Activated CD8-positive, alpha-beta memory T cell treated with anti-CD3 and anti-CD28 coated beads for 48 hours (primary cell): Measurements from ENCODE around the gene LYRM4.
A peak's percentile ranks its signal among the peaks of the same experiment; 100 is the strongest.

ENCODE experiments used
- DNase-seq, 3 experiments: peaks; one replicate each; pipeline ENCODE4 v3.0.0-alpha.2; 2020; ENCODE audit warnings: low read depth in 2 of 3, low spot score in 2 of 3

LYRM4 gene

GRCh38 chr6:5149159-5149704 lies 111.5 kb downstream of the LYRM4 start:
- no peak for DNase-seq

- no peak for DNase-seq
These were observed 114.4 kb downstream of the LYRM4 start for GRCh38 chr6:5146398-5146797.

DNA sequence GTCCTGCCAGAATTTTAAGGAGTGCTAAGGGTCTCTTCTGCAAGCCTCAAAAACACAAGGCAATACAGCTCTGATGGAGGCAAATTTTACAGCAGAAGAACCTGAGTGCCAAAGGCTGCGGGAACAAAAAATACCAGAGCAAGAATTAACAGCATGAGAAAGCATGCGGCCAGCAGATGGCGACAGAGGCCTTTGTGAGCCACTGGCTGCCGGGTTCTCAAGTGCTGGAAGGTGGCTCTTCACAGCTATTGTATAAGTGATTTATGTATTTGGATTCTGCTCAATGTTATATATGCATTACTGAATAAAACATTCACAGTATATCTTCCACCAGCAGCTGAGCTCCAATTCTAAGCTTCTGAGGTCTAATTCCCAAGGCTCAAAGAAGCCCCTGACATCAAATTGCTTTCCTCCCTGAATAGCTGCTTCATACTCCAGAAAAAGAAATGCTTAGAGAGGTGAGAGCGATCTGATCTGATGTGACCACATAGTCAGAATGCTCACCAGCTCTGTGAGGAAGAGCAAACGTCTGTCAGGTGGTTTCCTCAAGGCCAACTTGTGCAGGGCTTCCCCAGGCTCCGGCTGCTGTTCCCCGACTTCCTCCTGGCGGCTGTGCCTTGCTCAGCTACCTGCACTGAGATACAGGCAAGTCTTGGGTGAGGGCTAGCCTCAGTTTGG lies 117.0 kb downstream of the LYRM4 start:
- DNase-seq, result peak; percentile 32 to 72 (median 66)

- DNase-seq, result no peak
These were observed 117.8 kb downstream of the LYRM4 start for GRCh38 chr6:5142915-5143314.

- no peak for DNase-seq
These were observed 118.6 kb downstream of the LYRM4 start for GRCh38 chr6:5142131-5142530.

GRCh38 chr6:5141046-5141445 lies 119.7 kb downstream of the LYRM4 start:
- DNase-seq, result no peak

DNA sequence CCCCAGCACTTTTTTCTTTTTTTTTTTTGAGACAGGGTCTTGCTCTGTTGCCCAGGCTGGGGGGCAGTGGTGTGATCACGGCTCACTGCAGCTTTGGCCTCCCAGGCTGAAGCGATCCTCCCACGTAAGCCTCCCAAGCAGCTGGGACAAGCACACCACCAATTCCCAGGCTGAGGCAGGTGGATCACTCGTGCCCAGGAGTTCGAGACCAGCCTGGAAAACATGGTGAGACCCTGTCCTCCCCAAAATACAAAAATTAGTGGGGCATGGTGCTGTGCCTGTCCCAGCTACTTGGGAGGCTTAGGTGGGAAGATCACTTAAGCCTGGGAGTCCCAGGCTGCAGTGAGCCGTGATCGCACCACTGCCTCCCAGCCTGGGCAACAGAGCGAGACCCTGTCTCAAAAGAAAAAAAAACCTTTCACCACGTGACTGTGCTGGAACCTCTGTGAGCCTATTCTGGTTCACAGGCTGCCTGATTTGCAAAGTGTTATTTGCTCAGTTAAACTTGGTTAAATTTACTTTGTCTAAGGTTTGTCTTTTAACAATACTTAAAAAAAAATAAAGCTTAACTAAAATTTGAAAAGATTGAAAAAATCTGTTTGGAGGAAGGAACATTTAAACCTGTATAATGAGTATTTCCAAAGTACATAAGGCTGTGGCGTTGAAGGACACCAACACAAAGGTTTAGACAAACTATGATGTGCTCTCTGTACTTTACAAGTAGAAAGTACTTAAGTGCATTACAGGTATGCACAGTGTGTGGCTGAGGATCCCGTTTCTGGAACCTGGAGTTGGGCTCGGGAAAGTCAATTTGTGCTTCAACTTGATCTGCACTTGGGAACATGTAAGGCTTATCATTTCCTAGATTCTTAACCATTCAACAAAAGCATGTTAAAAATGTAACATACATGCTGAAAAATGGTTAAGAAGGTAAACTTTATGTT lies 120.7 kb downstream of the LYRM4 start:
- no peak for DNase-seq

DNA sequence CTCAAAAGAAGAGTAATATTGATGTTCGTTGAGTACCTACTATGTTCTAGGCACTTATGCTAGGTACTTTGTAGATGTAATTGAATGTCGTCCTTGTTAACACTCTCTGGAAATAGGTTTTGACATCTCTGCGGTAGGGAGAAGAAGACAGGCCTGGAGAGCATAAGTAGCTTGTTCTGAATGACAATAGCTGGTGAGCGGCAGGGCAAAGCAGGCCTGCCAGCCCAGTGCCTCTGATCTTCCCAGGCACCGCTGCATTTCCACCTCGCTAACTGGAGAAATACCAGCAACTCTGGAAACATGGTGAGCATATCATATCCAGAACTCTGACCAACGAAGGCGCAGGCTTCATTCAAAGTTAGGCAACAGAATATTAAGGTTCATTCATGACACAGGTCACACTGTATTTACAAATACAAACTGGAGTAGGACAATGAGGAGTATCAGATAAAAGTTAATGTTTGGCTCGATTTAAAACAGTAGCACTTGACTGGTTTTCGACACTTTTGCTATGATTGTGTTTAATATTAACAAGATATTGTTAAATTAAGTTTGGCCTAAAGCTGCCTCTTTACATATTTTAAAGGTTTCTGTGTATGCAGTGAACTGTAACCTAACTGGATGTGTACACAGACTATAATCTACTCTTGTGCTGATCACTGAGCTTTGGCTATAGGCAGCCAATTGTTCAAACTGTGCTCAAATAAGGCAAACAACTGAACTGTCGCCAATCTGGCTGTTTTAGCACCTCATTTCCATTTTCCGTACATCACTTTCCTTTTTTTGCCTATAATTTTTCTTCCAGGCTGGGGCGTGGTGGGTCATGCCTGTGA lies 121.5 kb downstream of the LYRM4 start:
- no peak for DNase-seq

DNA sequence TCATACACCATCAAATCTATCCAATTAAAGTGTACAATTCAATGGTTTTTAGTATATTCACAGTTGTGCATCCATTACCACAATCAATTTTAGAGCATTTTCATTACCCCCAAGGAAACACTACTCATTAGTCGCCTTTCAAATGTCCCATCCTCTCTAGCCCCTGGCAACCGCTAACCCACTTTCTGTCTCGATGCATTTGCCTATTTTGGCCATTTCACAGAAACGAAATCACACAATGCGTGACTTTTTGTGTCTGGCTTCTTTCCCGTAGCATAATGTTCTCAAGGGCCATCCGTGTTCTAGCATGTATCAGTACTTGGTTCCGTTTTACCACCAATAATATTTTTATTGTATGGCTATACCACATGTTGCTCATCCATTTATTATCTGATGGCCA lies 123.9 kb downstream of the LYRM4 start:
- no peak for DNase-seq

GRCh38 chr6:5135788-5136376 lies 124.9 kb downstream of the LYRM4 start:
- DNase-seq, result peak in 2 of 3 experiments; percentile 3 to 25

- DNase-seq, result no peak
These were observed 126.8 kb downstream of the LYRM4 start for GRCh38 chr6:5133943-5134342.

DNA sequence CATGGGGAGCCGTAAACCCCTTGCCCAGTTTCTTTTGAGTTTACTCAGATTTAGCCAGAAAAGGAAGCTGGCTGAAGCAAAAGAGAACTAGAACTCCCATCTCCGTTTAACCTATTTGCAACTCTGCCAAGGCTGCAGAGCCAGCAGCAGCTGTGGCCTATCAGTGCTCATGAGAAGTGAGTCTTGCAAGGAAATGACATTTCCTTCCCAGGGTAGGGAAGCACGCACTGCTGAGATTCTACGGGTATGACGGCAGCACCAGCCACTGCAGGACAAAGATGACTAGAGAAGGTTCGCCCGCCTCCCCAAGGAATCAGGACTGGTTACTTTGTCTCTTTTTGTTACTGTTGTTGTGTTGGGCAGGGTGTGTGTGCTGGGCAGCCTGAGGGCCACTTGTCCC lies 128.0 kb downstream of the LYRM4 start:
- no peak for DNase-seq

GRCh38 chr6:5130135-5130866 lies 130.4 kb downstream of the LYRM4 start:
- DNase-seq, result no peak

DNA sequence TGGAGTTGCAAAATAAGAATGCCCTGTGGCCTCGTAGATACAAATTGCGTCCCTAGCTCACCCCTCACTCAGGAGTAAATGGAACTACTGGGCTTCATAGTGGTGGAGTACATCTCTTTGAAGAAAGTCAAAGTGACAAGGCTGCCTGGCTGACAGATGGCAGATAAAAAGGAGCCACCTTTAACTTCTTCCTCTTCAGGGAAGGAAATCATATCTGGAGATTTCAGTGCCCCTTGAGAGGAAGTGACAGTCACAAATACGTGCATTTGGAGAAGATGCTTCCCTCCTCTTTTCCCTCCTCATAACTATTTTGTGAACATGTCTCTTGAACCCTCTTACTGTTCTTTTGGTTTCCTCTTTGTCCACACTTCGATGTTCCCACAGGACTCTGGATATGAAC lies 132.4 kb downstream of the LYRM4 start:
- no peak for DNase-seq

- no peak for DNase-seq
These were observed 133.6 kb downstream of the LYRM4 start for GRCh38 chr6:5127106-5127687.

DNA sequence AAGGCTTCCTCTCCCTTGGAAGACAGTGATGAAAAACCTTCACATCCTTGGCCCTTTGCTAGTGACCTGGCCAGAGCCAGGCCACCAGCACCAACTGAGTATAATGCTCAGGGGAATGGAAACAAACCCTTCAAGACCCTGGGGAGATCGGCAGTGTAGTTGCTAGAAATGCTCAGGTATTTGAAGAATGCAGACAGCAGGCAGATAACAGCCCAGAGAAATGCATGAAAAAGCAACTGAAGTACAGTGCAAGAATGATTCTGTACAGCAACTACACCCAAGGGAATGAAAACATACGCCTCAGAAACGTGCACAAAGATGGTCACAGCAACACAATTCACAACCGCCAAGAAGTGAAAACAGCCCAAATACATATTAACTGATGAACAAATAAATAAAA lies 134.5 kb downstream of the LYRM4 start:
- no peak for DNase-seq

DNA sequence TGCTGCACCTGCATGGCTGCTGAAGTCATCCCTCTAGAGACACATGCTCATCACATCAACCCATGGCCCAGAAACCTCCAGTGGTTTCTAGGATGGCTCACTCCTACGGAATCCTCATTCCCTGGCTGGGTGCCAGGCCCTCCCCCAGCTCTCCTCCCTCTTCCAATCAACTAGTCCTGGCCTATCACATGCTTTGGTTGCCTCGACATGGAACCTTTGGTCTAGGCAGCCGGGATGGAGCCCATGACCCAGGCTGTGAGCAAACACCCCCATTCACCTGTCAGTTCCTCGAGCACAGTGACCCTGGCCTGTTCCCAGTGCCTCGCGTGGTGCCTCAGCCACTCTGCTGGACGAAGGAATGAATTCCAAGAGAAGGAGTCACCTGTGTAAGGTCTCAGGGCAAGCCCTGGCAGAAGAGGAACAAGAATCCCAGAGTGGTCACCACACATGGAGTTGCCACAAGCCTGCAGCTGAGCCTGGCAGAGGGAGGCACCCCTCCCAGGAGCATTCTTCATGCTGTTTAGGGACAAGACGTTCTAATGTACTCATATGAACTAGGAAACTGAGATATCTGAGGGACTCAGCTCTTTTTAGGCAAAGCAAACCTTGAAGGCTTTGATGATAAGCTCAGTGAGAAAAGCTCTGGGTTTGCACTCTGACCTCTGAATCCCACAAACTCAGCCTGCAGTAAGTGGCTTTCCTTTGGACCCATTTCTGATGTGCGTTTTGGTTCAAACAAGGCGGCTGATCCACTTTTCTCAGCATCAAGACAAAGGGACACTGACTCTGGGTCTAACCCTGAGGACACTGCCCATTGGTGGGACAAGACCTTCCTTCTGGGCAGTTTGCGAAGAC lies 135.4 kb downstream of the LYRM4 start:
- no peak for DNase-seq

DNA sequence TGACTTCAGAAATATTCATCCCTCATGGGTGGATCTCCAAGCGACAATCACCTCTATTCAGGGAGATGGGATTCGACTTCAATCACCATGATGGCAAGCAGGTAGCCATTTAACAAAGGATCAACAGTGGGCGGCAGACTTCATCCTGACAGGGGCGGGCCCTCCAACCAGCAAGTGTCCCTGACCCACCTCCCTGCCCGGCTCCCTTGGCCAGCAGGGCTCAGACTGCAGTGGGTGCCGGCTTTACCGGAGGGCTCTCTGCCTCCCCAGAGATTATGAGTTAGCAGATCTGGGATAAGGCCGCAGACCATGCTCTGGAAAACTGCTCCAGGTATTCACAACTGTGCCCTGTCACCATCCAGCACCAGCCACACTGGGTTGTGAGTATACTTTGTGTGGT lies 136.2 kb downstream of the LYRM4 start:
- no peak for DNase-seq
